Activated B cell treated with CpG ODN at 0.5 μM for 24 hours (primary cell): Measurements from ENCODE around the gene ECT2. TPM values are rescaled to one million over a fixed set of nuclear protein-coding genes. Genes with fewer than 3 reads are reported as not detected.

Source experiments
- ATAC-seq: fragments of 200-7000 bp; cut with Tn5 transposase; one replicate; pipeline ENCODE4 v1.10.0; 2021; ENCODE audit warnings: low read depth, mild to moderate bottlenecking, moderate library complexity
- CTCF ChIA-PET: fragments of 350-600 bp; sonication (Branson Sonifier 250); formaldehyde crosslinking; loops from one replicate; lab custom pipeline; 2021; ENCODE audit warnings: antibody characterized with exemption; lab: Charles Lee
- POLR2A ChIA-PET: fragments of 350-600 bp; sonication (Branson Sonifier 250); formaldehyde crosslinking; loops from one replicate; lab custom pipeline; 2021; ENCODE audit warnings: antibody characterized with exemption; lab: Charles Lee
- DNase-seq: peaks from one replicate; pipeline ENCODE4 v3.0.0; 2022
- H3K27ac Mint-ChIP-seq: one replicate; pipeline ENCODE4 v1.8.0; 2020; ENCODE audit warnings: mixed read lengths
- H3K27me3 Mint-ChIP-seq: one replicate; pipeline ENCODE4 v1.8.0; 2021; ENCODE audit warnings: mixed read lengths
- H3K36me3 Mint-ChIP-seq: one replicate; pipeline ENCODE4 v1.8.0; 2021; ENCODE audit warnings: low read depth, mixed read lengths
- H3K4me1 Mint-ChIP-seq: one replicate; pipeline ENCODE4 v1.8.0; 2021; ENCODE audit warnings: mixed read lengths
- H3K4me3 Mint-ChIP-seq: one replicate; pipeline ENCODE4 v1.8.0; 2020; ENCODE audit warnings: mild to moderate bottlenecking, mixed read lengths
- H3K9me3 Mint-ChIP-seq: one replicate; pipeline ENCODE4 v1.8.0; 2020; ENCODE audit warnings: mixed read lengths
- intact Hi-C: fragments of 100-400 bp; cut with micrococcal nuclease; formaldehyde crosslinking; loops from one replicate; pipeline ENCODE4 v1.15.1; 2024
- total RNA-seq: library from RNA; stranded (reverse); gene quantifications from 2 replicates; pipeline ENCODE4 v1.2.3, GENCODE V29; 2022
- TF ChIP-seq, protein P1 (sequence below): fragments of 200-600 bp; IDR thresholded peaks from one replicate; pipeline ENCODE4 v1.8.0; 2022; ENCODE audit warnings: antibody characterized with exemption, mild to moderate bottlenecking

Gene ECT2
- total RNA-seq, 1 donor from 2014 or later = 6.3 TPM

DNA sequence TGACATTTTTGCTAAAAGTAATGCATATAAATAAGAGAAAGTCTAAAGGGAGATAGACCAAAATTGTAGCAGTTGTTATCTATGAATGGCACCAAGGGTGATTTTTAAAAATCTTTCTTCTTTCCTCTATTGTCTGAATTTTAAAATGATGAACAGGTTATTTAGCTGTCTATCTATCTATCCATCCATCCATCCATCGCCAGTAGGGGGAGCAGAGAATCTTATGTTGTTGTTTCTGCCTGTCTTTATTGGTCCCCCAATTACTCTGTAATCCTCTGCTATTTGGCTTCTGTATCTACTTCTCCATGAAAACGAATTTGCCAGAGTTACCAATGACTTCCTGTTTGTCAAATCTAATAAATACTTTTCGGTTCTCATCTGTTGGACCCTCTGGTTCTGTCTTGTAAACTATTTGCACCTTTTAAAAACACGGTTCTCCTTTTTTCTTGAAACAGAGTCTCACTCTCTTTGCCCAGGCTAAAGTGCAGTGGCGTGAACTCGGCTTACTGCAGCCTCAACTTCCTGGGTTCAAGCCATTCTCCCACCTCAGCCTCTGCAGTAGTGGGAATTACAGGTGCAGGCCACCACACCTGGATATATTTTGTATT is 86.0 kb downstream of the ECT2 start:
- ChIA-PET CTCF (interaction anchor here (1.1 kb wide), 1 partner anchor 10 kb away, joined by 3 read pairs; no protein-coding TSS in a partner anchor), POLR2A (no interaction called here)
- ATAC-seq (no peak), DNase-seq (no peak)
- intact Hi-C loops = no loop called here
- no peaks in the 10 kb centered on the region for H3K9me3 Mint-ChIP-seq
- no peaks in the 10 kb centered on the region for H3K4me1 Mint-ChIP-seq
- TF ChIP-seq, protein P1, sequence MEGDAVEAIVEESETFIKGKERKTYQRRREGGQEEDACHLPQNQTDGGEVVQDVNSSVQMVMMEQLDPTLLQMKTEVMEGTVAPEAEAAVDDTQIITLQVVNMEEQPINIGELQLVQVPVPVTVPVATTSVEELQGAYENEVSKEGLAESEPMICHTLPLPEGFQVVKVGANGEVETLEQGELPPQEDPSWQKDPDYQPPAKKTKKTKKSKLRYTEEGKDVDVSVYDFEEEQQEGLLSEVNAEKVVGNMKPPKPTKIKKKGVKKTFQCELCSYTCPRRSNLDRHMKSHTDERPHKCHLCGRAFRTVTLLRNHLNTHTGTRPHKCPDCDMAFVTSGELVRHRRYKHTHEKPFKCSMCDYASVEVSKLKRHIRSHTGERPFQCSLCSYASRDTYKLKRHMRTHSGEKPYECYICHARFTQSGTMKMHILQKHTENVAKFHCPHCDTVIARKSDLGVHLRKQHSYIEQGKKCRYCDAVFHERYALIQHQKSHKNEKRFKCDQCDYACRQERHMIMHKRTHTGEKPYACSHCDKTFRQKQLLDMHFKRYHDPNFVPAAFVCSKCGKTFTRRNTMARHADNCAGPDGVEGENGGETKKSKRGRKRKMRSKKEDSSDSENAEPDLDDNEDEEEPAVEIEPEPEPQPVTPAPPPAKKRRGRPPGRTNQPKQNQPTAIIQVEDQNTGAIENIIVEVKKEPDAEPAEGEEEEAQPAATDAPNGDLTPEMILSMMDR = no peak
- no peaks in the 10 kb centered on the region for H3K36me3 Mint-ChIP-seq
- H3K27me3 Mint-ChIP-seq = no peaks in the 10 kb centered on the region
- H3K27ac Mint-ChIP-seq = no peak overlapping the region
- no peak overlapping the region for H3K4me3 Mint-ChIP-seq

DNA sequence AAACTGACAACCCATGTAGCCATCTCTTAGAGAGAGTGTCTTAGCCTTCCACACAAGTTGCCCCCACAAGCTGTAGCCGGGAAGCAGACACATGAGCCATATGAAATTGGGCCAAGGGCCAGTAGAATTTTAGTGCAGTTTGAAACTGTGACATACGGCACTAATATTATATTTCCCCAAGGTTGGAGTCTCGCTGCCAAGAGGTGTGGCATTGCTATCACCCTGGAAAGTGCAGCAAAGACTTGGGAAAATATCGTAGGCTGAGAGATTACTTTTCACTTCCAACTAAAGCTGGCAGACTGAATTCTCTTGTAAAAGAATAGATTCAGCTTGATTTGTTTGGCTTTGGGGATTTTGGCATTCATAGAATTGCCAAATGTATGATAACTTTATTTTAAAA is 89.2 kb downstream of the ECT2 start:
- TF ChIP-seq, protein P1 = no peak
- no peak for DNase-seq
- ChIA-PET CTCF (no interaction called here), POLR2A (no interaction called here)
- ATAC-seq = no peak
- Mint-ChIP-seq H3K36me3 (no peaks in the 10 kb centered on the region), H3K27ac (no peak overlapping the region), H3K9me3 (no peaks in the 10 kb centered on the region), H3K27me3 (no peaks in the 10 kb centered on the region), H3K4me1 (no peaks in the 10 kb centered on the region), H3K4me3 (no peak overlapping the region)
- intact Hi-C loops = no loop called here

- ChIA-PET CTCF (no interaction called here), POLR2A (no interaction called here)
- DNase-seq (no peak), ATAC-seq (no peak)
- intact Hi-C loops = no loop called here
- no peaks in the 10 kb centered on the region for H3K4me1 Mint-ChIP-seq
- TF ChIP-seq, protein P1 = no peak
- no peaks in the 10 kb centered on the region for H3K27me3 Mint-ChIP-seq
- H3K27ac Mint-ChIP-seq = no peak overlapping the region
- H3K9me3 Mint-ChIP-seq = no peaks in the 10 kb centered on the region
- H3K4me3 Mint-ChIP-seq = no peak overlapping the region
- no peaks in the 10 kb centered on the region for H3K36me3 Mint-ChIP-seq
These were observed 89.9 kb downstream of the ECT2 start for GRCh38 chr3:172840463-172840862.

- Mint-ChIP-seq H3K27me3 (no peaks in the 10 kb centered on the region), H3K9me3 (peaks cover under 1% of the 10 kb centered on the region), H3K4me3 (no peak overlapping the region), H3K36me3 (no peaks in the 10 kb centered on the region), H3K4me1 (no peaks in the 10 kb centered on the region), H3K27ac (no peak overlapping the region)
- DNase-seq = no peak
- ChIA-PET POLR2A (no interaction called here), CTCF (no interaction called here)
- ATAC-seq = no peak
- intact Hi-C loops = no loop called here
- TF ChIP-seq, protein P1 = no peak
These were observed 90.4 kb downstream of the ECT2 start for GRCh38 chr3:172840913-172841312.

DNA sequence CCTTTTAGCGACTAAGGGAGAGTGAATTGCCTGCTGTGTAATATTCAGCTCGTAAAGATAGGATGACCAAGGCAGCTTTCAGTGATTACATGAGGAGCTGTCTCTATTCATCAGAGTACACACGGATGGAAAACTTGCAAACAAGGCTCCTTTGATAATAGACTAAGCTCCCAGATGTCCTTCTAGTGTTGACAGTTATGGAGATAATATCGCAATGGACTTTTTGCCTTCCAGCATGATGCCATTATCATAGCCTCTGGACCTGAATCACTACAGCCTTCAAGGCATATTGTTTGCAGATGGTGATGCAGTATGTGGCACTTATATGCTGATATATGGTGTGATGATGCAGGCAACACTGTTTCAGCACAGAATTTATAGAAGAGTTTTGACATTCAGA is 93.9 kb downstream of the ECT2 start:
- no peak for ATAC-seq
- Mint-ChIP-seq H3K27ac (no peak overlapping the region), H3K9me3 (peaks cover 3% of the 10 kb centered on the region), H3K27me3 (no peaks in the 10 kb centered on the region), H3K36me3 (no peaks in the 10 kb centered on the region), H3K4me1 (peaks cover 2% of the 10 kb centered on the region), H3K4me3 (no peak overlapping the region)
- intact Hi-C loops = no loop called here
- TF ChIP-seq, protein P1 = no peak
- POLR2A ChIA-PET = no interaction called here
- no peak for DNase-seq
- CTCF ChIA-PET = no interaction called here
